GM18907 (cell line): ENCODE results near the gene EHMT1.

ENCODE experiments used
- ATAC-seq: cut with Tn5 transposase; IDR thresholded peaks from one replicate; pipeline ENCODE4 v1.9.1; 2021; ENCODE audit warnings: mild to moderate bottlenecking, moderate library complexity; ENCODE audit not compliant: unreplicated experiment

Gene EHMT1

DNA sequence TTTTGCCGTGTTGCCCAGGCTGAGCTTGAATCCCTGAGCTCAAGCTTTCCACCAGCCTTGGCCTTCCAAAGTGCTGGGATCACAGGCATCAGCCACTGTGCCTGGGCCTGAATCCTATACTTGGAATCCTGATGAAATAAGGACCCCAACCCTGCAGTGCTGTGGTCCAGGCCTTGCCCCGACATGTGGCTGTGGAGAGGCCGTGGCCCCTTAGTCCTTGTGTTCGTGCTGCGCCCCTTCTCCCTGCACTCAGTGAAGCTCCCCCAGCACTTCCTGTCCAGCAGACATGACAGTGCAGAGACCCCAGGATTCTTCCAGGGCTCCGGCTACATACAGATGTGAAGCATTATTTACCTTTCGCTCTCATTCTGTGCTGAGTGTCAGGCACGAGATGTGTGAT is 52.9 kb downstream of the EHMT1 start:
- ATAC-seq: no peak

DNA sequence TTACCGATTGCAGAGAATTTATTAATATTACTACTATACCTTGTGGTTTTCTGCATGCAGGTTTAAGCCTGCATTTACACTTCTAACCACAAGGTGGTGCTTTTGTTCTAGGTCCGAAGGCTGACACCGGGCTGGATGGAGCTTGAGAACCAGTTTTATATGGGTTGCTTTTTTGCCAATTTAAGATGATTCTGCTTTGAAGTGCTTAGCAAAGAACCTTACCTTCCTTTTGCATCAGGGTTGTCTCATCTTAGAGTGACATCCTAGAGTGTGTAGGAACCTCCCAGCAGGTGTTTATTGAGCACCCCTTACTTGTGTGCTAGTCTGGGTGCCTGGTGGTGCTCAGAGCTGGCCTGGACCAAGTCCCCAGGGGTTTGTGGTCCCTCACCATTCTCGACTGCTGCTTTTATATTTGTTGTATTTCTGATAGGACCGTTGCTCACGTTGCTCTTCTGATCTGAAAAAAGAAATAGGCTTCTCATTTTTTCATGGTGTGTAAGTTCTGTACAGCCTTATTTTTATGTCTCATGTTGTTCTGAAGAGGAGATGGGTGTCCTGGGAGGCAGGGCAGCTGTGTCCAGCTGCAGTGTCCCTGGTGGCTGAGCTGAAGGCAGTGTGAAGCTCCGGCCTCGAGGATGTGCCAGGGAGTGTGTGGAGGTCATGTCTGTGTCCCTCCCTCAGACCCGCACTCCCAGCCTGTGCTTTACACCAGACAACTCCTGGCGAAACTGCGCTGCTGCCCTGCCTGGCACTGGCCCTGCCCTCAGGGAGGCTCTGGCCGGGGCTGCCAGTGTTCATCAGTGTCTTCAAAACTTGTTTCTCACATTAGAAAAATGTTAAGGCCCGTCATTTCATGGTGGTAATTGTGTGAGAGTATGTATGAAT is 54.3 kb downstream of the EHMT1 start:
- peak; percentile 81 for ATAC-seq

DNA sequence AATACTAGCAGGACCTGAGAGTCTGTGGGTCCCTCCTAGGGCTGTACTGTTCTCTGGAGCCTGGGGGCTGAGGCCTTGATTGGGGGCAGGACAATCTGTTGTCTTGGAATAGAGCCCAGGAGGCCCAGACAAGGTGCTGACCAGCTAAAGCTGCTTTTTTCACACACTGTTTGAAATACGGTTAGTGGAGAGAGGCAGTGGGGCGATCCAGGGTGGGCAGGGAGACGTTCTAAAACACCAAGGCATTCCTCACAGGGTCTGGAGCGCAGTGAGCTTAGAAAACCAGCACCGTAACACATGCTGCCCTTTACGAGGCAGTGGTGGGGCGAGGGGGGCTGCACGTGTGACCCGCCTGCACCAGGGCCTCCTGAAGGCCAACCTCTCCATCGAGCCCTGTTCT is 55.1 kb downstream of the EHMT1 start:
- no peak for ATAC-seq

DNA sequence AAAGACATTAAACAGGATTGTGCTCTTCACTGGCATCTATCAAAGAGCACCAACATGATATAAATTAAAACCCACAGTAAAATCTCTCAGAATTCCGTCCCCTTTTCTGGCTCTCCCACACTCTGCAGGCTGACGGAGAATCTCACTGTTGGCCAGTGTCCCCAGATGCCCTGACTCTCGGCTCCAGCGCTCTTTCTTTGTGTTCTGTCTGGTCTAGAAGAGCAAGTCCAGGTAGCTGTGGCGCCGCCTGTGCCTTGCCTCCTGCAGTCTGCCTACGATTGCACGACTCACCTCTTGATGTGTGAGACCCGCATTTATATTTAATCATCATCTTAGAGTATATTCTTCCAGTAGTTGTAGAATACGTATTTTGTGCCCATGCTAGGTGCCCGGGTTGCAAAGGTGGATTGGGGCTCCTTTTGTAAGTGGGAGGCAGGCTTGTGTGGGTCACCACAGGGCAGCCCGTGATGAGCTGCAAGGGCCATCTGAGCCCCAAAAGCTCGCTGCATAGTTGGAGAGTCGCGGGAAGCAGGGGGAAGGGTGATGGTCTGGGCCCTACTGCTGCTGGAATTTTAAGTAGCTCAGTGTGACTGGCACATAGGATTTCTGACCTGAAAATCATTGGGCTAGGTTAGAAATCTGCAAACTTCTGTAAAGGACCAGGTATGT is 55.6 kb downstream of the EHMT1 start:
- no peak for ATAC-seq

DNA sequence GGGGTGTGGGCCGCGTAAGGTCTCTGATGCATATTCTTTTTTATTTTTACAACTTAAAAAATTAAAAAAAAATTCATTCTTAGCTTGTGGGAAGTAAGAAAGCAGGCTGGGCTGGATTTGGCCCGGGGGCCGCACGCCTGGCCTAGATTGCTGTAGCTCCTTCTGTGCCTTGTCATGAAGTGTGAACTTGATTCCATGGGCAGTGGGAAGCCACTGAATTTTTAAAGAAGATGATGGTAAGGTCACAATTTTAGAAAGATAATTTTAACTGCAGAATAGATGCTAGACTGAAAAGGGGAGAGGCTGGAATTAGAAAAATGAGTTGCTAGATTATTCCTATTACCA is 56.1 kb downstream of the EHMT1 start:
- ATAC-seq: no peak

DNA sequence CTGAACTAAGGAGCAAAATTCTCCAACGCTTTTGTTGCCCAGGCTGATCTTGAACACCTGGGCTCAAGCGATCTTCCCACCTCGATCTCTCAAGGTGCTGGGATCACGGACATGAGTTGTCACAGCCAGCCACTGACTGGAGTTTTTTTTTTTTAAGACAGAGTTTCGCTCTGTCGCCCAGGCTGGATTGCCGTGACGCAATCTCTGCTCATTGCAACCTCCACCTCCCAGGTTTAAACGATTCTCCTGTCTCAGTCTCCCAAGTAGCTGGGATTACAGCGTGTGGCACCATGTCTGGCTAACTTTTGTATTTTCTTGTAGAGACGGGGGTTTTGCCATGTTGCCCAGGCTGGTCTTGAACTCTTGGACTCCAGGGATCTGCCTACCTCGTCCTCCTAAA is 58.2 kb downstream of the EHMT1 start:
- no peak for ATAC-seq

DNA sequence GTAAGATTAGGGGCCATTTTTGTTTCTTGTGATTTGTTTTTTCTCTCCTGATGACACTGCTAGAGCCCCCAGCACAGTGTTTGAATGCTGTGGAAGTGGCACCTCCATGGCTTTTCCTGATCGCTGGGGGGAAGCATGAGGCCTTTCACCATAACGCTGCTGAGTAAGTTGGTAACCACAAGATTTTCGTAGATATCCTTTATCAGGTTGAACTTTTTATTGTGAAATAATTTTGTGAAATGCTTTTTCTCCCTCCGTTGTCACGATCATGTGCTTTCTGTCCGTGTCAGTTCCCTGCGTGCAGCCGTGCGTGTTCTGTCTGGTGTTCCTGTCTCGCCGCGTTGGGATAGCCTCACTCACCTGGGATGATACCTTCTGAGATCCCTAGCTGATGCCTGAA is 59.4 kb downstream of the EHMT1 start:
- ATAC-seq: no peak

DNA sequence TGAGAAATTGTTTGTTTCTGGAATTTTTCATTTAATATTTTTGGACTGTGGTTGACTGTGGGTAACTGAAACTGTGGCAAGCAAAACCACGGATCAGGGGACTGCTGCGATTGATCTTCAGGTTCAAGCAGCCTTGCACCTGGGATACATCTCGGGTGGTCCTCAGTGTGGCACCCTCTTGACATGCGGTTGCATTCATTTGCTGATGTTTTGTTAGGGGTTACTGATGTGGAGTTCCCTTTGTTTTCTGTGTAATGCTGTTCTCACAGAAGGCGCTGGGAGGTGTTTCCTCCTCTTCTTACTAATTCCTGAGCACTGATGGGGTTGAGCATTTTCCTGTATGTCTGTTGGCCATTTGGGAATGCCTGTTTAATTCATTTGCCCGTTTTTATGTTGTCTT is 60.4 kb downstream of the EHMT1 start:
- no peak for ATAC-seq

DNA sequence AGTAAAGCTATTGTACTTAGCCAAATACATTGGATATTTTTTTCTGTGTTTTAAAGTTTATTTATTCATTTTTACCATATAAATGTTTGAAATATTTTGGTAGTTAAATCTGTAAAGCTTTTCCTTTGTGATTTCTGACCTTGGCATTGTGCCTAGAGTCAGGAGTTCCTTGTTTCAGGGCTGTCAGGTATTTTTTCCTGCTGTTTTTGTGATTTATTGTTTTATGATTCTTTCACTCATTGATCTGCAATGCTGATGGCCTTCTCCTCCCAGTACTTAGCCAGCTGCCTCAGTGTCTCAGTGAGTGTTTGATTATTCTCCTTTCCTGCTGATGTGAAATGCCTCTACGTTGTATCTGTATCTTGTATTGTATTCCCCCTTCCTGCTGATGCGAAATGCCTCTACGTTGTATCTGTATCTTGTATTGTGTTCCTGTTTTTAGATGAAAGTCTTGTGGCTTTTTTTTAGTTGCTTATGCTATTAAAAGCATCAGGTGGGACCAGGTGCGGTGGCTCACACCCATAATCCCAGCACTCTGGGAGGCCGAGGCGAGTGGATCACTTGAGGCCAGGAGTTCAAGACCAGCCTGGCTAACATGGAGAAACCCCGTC is 61.0 kb downstream of the EHMT1 start:
- no peak for ATAC-seq

DNA sequence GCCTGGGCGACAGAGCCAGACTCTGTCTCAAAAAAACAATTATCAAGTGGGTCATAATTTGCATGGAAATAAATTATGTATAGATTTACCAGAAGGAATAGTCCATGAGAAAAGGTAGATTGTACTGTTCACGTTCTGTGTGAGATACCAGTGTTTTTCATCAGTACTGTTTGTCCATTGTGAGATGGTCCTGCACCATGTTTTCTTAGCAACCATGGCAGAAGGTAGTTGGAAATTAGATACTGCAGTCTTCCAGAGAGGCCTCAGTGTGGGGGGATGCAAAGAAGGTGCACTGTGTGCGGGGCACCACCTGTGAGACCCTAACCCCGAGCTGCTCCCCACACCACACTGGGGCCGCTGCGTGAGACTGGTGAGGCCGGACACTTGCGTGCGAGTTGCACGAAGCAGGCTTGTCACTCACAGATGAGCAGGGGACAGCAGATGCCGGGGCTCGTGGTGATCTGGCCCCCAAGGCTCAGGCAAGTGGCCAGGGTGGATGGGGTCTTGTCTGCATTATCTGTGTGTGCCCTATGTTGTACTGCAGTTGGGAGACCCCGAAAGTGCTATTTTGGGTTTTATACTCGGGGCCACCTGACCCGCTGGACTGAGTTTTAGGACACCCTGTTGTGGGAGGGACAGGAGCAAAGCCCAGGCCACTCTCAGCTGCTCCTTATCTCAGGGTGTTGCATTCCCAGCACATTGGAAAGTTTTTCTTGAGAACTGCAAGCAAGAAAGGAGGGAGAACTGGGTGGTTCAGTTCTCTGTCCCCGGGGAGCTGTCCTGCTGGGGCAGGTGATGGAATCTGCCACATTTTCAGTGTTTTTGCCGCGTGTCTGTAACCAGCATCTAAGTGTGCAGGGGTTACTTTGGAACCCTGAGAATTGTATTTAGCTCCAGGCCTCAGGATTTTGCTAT is 61.9 kb downstream of the EHMT1 start:
- no peak for ATAC-seq

DNA sequence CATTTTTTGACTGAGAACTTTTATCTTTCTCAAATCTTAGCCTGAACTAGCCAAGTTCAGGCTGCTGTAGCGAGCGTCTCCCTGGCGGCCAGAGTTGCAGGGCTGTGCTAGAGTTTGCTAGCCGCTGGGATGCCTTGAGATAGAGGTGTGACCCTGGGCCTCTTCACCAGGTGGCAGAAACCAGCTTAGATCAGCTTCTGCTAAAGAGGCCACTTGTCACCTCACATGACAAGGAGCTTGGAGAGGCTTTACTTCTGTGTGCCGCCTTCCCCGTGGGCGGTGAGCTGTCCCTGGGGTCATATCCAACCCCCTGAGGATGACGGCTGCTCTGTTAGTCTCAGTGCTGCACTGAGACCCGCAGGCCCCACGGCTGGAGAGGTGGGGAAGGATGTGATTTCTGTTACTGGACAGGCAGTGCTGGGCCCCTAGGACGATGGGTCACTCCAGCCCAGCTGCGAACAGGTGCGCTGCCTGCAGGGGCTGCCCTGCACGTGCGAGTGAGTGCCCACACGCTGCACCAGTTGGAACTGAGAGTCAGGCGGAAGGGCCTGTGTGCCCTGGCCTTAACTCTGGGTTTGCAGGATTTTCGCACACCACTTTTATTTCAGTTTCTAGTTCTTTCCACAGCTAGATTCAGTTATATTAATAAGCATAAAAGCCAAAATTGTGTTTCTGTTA is 63.8 kb downstream of the EHMT1 start:
- no peak for ATAC-seq

DNA sequence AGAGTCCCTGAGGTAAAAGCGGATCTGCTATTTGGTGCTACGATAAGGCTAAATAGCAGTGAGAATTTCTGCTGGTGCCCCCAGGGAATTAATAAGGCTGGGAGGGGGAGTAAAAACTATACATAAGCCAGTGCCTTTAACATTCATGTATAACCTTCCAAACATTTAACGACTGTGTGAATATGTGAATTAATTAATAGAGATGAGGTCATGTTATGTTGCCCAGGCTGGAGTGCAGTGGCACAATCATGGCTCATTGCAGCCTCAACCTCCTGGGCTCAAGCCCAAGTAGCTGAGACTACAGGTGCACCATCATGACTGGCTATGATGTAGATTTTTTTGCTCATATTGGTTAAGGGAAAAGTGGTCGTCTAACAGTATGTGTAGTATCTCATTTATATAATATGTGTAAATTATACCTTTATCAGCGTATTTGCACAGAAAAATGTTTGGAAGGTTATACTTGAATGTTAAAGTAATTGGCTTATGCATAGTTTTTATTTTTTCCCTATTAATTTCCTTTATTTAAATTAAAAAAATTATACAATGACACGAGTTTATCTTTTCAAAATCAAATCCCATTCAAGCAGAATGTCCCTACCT is 64.6 kb downstream of the EHMT1 start:
- ATAC-seq: no peak

DNA sequence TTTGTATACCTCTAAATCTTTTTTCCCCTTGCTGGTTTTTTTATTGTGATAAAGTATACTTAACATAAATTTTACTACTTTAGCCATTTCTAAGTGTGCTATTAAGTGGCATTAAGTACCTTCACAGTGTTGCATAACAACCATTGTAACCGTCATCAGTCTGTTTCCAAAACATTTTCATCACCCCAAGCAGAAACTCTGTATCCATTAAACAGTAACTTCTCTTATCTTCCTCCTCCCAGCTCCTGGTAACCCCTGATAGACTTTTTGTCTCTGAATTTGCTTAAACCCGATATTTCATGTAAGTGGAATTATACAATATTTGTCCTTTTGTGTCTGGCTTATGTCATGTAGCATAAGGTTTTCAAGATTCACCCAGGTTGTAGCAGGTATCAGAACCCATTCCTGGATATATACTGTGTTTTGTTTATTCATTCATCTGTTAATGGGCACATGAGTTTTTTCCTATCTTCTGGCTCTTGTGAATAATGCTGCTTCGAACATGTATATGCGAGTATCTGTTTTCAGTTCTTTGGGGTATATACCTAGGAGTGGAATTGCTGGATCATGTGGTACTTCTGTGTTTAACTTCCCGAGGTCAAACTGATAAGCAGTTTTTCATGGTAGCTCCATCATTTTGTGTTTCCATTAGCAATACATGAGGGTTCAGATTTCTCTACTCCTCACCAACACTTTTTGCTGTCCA is 66.4 kb downstream of the EHMT1 start:
- no peak for ATAC-seq

DNA sequence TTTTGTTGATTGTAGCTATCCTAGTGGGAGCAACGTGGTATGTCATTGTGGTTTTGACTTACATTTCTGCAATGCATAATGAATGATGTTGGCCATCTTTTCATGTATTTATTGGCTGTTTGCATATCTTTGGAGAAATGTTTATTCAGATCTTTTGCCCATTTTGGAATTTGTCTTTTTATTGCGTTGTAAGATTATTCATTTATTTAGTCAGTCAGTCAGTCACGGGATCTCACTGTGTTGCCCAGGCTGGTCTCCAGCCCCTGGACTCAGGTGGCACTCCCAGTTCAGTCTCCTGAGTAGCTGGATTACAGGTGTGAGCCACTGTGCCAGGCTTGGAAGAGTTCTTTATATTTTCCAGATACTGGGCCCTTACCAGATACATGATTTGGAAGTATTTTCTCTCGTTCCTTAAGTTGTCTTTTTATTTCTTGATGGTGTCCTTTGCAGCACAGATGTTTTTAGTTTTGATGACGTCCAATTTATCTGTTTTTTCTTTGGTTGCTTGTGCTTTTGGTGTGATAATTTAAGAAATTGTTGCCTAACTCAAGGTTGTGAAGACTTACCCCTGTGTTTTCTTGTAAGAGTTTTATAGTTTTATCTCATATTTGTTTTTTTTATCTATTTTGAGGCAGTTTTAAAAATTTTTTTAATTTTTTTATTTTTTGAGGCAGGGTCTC is 67.1 kb downstream of the EHMT1 start:
- no peak for ATAC-seq

DNA sequence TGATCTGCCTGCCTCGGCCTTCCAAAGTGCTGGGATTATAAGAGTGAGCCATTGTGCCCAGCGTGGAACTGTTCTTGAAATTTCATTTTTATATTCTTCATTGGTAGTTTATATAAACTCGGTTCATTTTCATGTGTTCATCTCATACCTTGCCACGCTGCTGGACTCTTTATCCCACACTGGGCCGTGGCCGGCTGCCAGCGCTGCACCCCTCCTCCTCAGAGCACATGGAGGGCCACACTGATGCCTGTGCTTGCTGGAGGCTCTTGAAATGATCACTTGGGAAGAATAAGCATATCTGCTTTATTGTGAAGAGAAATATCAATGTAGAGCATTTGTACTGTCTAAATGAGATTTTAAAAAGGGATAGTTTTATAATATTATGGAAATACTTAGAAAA is 69.5 kb downstream of the EHMT1 start:
- ATAC-seq: no peak

DNA sequence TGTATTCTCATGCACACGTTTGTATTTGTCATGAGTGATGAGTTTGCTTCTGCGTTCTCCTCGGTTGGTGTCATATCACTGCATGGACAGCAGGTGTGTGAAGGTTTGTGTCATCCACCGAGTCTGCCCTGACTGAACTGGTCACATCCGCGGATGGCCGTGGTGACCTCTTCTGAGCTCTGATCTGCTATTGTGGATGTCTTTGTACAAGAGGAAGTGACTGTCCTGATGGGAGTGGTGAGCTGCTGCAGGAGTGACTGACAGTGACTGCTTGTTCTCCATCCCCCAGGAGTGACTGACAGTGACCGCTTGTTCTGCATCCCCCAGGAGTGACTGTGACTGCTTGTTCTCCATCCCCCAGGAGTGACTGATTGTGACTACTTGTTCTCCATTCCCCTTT is 69.9 kb downstream of the EHMT1 start:
- no peak for ATAC-seq

DNA sequence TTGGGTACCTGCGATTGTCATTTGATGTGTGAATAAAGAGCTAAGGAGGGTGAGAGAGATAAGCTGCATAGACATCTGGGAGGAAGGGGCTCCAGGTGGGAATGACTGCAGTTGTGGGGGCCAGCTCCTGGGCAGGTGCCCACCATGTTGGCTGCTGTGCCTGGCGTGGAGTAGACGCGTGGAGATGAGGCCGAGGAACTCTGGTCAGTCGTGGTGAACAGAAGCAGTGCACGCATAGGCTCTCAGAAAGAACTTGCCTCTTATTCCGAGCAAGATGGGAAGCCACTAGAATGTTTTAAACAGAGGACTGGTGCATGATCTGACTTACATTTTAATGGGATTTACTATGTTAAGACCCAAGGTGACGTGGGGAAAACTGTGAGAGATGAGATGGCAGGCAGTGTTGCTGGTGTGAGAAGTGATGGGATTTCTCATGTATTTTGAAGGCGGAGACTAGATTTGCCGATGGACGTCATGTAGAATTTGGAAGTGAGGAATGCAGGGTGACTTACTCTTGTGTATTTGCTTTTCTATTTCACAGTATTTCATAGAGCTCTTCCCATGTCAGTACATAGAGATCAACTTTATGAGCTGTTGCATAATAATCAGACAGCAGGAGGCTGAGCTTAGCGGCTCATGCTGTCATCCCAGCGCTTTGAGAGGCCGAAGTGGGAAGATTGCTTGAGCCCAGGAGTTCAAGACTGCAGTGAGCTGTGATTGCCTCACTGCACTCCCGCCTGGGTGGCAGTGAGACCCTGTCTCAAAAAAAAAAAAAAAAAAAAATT is 71.1 kb downstream of the EHMT1 start:
- ATAC-seq: no peak

DNA sequence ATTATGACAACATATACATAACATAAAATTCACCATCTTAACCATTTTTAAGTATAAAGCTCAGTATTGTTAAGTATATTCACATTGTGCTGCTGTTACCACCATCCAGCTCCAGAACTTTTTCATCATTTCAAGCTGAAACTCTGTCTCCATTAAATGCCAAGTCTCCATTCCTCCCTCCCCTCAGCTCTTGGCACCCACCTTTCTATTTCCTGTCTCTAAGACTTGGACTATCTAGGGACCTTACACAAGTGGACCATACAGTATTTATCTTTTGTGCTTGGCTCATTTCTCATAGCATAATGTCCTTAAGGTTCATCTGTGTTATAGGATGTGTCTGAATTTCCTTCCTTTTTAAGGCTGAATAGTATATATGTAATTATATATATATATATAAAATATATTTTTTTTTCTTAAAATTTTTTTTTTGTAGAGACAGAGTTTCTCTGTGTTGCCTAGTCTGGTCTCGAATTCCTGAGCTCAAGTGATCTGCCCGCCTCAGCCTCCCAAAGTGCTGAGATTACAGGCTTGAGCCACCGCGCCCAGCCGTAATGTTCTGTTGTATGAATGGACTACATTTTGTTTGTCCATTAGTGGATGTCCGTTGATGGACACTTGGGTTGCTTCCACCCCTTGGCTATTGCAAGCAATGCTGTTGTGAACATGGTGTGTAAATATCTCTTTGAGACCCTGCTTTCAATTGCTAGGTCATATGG is 72.3 kb downstream of the EHMT1 start:
- no peak for ATAC-seq
